ENCODE results near the gene ZNF823.

ZNF823 gene

DNA sequence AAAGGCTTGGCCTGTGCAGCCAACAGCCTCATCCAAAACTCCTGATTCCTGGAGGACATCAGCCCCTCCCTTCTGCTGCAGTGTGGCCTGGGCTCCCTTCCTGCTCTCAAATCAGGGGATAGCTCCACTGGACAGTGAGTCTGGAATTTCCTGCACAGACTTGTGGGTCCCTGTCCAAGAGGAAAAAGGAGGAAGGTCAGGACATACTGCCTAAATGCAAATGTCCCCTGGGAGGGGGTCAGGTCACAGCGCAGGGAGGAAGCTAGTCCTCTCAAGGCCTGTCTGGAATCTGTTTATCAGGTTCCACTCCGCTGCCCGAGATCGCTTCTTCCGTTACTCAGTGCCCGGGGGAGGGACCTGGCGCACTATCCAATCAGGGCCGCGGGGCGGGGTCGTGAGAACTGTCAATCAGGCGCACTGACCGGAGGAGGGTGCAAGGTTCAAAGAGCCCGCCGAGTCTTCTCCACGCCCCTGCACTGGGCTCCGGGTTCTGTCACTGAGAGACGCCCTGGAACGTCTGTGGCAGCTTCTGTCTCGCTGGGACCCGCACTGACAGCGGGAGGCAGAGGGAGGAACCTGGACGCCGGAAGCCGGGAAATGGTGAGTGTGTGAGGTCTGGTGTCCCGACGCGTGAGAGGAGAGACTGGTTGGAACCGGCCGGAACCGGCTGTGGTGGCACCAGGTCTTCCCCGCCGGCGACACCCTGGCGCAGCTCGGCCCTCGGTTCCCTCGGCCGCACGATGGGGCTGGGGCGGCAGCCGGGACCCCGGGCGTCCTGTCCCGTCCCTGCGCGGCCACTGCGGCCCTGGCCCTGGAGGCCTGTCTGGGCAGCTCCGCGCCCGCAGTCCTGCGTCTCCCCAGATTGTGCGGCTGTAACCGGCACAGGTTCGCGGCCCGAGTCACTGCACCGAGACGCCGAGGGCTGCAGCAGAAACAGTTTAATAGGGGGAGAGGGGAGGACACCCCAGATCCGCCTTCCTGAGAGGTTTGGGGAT is 28.1 kb upstream of the ZNF823 start, which contains the start of gene ZNF441:
Gene ZNF441 (plus strand): TSS at position 404 of the 995 bp plus-strand sequence. CDS start 194 bp downstream, at position 598.
- Histone ChIP-seq H3K9ac (ENCODE audit: low read length) (peak within 1 kb of the TSS; percentile 69), H3K36me3 (ENCODE audit: insufficient read depth, low read length) (no peaks in the 10 kb centered on the region), H3K27ac (ENCODE audit: low read depth, low read length) (peak within 1 kb of the TSS; percentile 90), H3K4me3 (ENCODE audit: low read depth in 1 of 2, low read length in 2 of 2) (peak within 1 kb of the TSS; percentile 68 to 98), H3K4me1 (ENCODE audit: insufficient read depth, low read length) (peaks cover 11% of the 10 kb centered on the region), H3K9me3 (ENCODE audit: low read length) (no peaks in the 10 kb centered on the region), H3K27me3 (ENCODE audit: control insufficient read depth in 1 of 2, insufficient read depth in 2 of 2, low read length in 2 of 2) (no peaks in the 10 kb centered on the region)

DNA sequence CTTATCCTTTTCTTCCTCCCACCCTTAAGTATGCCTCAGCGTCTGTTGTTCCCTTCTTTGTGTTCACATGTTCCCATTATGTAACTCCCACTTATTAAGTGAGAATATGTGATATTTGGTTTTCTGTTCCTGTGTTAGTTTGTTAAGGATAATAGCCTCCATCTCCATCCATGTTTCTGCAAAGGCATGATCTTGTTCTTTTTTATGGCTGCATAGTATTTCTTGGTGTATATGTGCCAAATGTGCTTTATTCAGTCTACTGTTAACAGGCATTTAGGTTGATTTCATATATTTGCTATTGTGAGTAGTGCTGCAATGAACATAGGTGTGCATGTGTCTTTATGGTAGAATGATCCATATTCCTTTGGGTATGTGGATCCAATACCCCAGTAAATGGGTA is 24.9 kb upstream of the ZNF823 start:
- no peaks in the 10 kb centered on the region for H3K9me3 ChIP-seq (ENCODE audit: low read length)
- H3K27me3 ChIP-seq (ENCODE audit: control insufficient read depth in 1 of 2, insufficient read depth in 2 of 2, low read length in 2 of 2), result no peaks in the 10 kb centered on the region
- no peak overlapping the region for H3K27ac ChIP-seq (ENCODE audit: low read depth, low read length)
- no peak overlapping the region for H3K4me3 ChIP-seq (ENCODE audit: low read depth in 1 of 2, low read length in 2 of 2)
- H3K9ac ChIP-seq (ENCODE audit: low read length), result no peak overlapping the region
- no peaks in the 10 kb centered on the region for H3K36me3 ChIP-seq (ENCODE audit: insufficient read depth, low read length)
- H3K4me1 ChIP-seq (ENCODE audit: insufficient read depth, low read length), result peaks cover 8% of the 10 kb centered on the region

- no peaks in the 10 kb centered on the region for H3K9me3 ChIP-seq (ENCODE audit: low read length)
- H3K36me3 ChIP-seq (ENCODE audit: insufficient read depth, low read length), result no peaks in the 10 kb centered on the region
- no peak overlapping the region for H3K4me3 ChIP-seq (ENCODE audit: low read depth in 1 of 2, low read length in 2 of 2)
- H3K4me1 ChIP-seq (ENCODE audit: insufficient read depth, low read length), result peaks cover 3% of the 10 kb centered on the region
- no peak overlapping the region for H3K9ac ChIP-seq (ENCODE audit: low read length)
- H3K27ac ChIP-seq (ENCODE audit: low read depth, low read length), result no peak overlapping the region
- H3K27me3 ChIP-seq (ENCODE audit: control insufficient read depth in 1 of 2, insufficient read depth in 2 of 2, low read length in 2 of 2), result no peaks in the 10 kb centered on the region
These were observed 24.4 kb upstream of the ZNF823 start for GRCh38 chr19:11763117-11763516.

DNA sequence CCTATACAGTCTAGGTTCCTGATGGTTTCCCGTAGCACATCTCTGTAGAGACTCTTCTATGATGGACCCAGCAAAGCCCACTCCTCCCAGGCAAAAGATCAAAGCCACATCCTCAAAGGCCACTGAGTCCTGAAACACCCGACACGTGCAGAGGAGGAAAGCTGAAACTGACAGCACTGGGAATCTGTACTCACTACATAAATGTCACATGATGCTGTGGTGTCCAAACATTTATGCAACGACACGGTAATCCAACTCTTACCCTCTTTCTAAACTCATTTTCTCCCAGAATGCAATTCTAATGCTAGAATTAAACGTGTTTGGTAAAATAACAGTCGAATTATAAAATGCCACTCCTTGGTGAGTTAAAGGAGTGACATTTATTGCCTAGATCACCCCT is 21.1 kb upstream of the ZNF823 start:
- no peak overlapping the region for H3K4me3 ChIP-seq (ENCODE audit: low read depth in 1 of 2, low read length in 2 of 2)
- no peaks in the 10 kb centered on the region for H3K36me3 ChIP-seq (ENCODE audit: insufficient read depth, low read length)
- no peak overlapping the region for H3K27ac ChIP-seq (ENCODE audit: low read depth, low read length)
- H3K9ac ChIP-seq (ENCODE audit: low read length), result no peak overlapping the region
- H3K27me3 ChIP-seq (ENCODE audit: control insufficient read depth in 1 of 2, insufficient read depth in 2 of 2, low read length in 2 of 2), result no peaks in the 10 kb centered on the region
- H3K9me3 ChIP-seq (ENCODE audit: low read length), result no peaks in the 10 kb centered on the region
- no peaks in the 10 kb centered on the region for H3K4me1 ChIP-seq (ENCODE audit: insufficient read depth, low read length)

GRCh38 chr19:11756965-11757364 is 18.2 kb upstream of the ZNF823 start:
- Histone ChIP-seq H3K4me3 (ENCODE audit: low read depth in 1 of 2, low read length in 2 of 2) (no peak overlapping the region), H3K4me1 (ENCODE audit: insufficient read depth, low read length) (no peaks in the 10 kb centered on the region), H3K36me3 (ENCODE audit: insufficient read depth, low read length) (no peaks in the 10 kb centered on the region), H3K27ac (ENCODE audit: low read depth, low read length) (no peak overlapping the region), H3K9me3 (ENCODE audit: low read length) (no peaks in the 10 kb centered on the region), H3K27me3 (ENCODE audit: control insufficient read depth in 1 of 2, insufficient read depth in 2 of 2, low read length in 2 of 2) (no peaks in the 10 kb centered on the region), H3K9ac (ENCODE audit: low read length) (no peak overlapping the region)

DNA sequence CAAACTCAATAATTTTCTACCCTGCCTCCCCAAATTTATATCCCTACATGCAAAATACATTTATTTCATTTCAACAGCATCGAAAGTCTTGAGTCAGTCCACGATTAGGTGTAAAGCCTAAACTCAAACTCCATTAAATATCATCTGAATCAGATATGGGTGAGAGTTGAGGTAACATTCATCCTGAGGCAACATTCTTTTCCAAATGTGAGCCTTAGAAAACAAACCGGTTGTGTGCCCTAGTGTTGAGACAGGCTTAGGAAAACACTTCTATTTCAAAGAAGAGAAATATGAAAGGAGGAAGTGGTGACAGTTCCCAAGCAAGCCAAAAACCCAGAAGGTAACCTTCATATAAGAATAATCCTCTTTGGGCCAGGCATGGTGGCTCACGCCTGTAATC is 15.9 kb upstream of the ZNF823 start:
- Histone ChIP-seq H3K4me3 (ENCODE audit: low read depth in 1 of 2, low read length in 2 of 2) (no peak overlapping the region), H3K36me3 (ENCODE audit: insufficient read depth, low read length) (no peaks in the 10 kb centered on the region), H3K9me3 (ENCODE audit: low read length) (no peaks in the 10 kb centered on the region), H3K9ac (ENCODE audit: low read length) (no peak overlapping the region), H3K27ac (ENCODE audit: low read depth, low read length) (no peak overlapping the region), H3K27me3 (ENCODE audit: control insufficient read depth in 1 of 2, insufficient read depth in 2 of 2, low read length in 2 of 2) (no peaks in the 10 kb centered on the region), H3K4me1 (ENCODE audit: insufficient read depth, low read length) (no peaks in the 10 kb centered on the region)

DNA sequence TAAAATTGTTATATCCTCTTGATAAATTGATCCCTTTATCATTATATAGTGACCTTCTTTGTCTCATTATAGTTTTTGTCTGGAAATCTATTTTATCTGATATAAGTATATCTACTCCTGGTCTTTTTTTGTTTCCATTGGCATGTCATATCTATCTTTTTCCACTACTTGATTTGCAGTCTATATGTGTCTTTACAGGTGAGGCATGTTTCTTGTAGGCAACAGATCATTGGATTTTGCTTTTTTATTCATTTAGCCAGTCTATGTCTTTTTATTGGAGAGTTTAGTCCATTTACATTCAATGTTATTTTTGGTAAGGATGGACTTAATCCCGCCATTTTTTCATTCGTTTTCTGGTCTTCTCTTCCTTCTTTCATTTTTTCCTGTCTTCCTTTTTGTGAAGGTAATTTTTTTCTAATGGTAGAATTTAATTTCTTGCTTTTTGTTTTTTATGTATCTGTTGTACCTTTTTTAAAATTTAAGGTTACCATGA is 13.5 kb upstream of the ZNF823 start:
- Histone ChIP-seq H3K4me3 (ENCODE audit: low read depth in 1 of 2, low read length in 2 of 2) (no peak overlapping the region), H3K27me3 (ENCODE audit: control insufficient read depth in 1 of 2, insufficient read depth in 2 of 2, low read length in 2 of 2) (no peaks in the 10 kb centered on the region), H3K4me1 (ENCODE audit: insufficient read depth, low read length) (no peaks in the 10 kb centered on the region), H3K9me3 (ENCODE audit: low read length) (no peaks in the 10 kb centered on the region), H3K36me3 (ENCODE audit: insufficient read depth, low read length) (no peaks in the 10 kb centered on the region), H3K27ac (ENCODE audit: low read depth, low read length) (no peak overlapping the region), H3K9ac (ENCODE audit: low read length) (no peak overlapping the region)

DNA sequence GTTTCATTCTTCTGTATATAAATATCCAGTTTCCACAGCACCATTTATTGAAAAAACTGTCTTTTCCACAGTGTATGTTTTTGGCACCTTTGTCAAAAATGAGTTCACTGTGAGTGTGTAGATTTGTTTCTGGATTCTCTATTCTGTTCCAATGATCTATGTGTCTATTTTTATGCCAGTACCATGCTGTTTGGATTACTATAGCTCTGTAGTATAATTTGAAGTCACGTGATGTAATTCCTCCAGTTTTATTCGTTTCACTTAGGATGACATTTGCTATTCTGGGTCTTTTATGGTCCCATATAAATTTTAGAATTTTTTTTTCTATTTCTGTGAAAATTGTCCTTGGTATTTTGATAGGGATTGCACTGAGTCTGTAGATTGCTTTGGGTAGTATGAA is 11.0 kb upstream of the ZNF823 start:
- H3K27ac ChIP-seq (ENCODE audit: low read depth, low read length), result no peak overlapping the region
- no peaks in the 10 kb centered on the region for H3K36me3 ChIP-seq (ENCODE audit: insufficient read depth, low read length)
- no peaks in the 10 kb centered on the region for H3K9me3 ChIP-seq (ENCODE audit: low read length)
- H3K9ac ChIP-seq (ENCODE audit: low read length), result no peak overlapping the region
- no peaks in the 10 kb centered on the region for H3K27me3 ChIP-seq (ENCODE audit: control insufficient read depth in 1 of 2, insufficient read depth in 2 of 2, low read length in 2 of 2)
- no peaks in the 10 kb centered on the region for H3K4me1 ChIP-seq (ENCODE audit: insufficient read depth, low read length)
- no peak overlapping the region for H3K4me3 ChIP-seq (ENCODE audit: low read depth in 1 of 2, low read length in 2 of 2)

DNA sequence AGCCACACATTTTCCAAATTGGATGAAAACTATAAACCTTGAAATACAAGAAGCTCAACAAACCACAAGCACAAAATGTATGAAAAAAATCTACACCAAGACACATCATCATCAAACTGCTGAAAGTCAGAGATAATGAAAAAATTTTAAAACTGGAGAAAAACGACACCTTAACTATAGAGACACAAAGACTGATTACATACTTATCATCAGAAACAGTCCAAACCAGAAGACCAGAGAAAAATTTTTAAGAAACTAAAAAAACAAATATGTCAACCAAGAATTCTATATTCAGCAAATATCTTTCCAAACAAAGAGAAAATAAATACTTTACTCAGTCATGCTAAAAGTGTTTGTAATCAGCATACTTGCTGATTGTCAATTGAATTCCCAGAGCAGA is 8.5 kb upstream of the ZNF823 start:
- H3K9me3 ChIP-seq (ENCODE audit: low read length), result no peaks in the 10 kb centered on the region
- H3K4me1 ChIP-seq (ENCODE audit: insufficient read depth, low read length), result no peaks in the 10 kb centered on the region
- no peak overlapping the region for H3K4me3 ChIP-seq (ENCODE audit: low read depth in 1 of 2, low read length in 2 of 2)
- no peak overlapping the region for H3K27ac ChIP-seq (ENCODE audit: low read depth, low read length)
- H3K36me3 ChIP-seq (ENCODE audit: insufficient read depth, low read length), result no peaks in the 10 kb centered on the region
- H3K9ac ChIP-seq (ENCODE audit: low read length), result no peak overlapping the region
- no peaks in the 10 kb centered on the region for H3K27me3 ChIP-seq (ENCODE audit: control insufficient read depth in 1 of 2, insufficient read depth in 2 of 2, low read length in 2 of 2)

DNA sequence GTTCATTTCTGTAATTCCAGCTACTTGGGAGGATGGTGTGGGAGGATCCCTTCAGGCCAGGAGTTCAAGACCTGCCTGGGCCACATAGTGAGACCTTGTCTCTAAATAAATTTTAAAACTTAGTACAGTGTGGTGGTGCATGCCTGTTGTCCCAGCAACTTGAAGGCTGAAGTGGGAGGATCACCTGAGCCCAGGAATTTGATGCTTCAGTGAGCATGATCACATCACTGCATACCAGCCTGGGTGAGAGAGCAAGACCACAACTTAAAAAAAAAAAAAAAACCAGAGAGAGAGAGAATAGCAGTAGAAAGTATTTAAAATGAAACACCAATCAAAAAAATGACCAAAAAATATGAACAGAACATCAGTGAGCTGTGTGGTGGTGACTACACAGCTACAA is 7.1 kb upstream of the ZNF823 start:
- Histone ChIP-seq H3K4me3 (ENCODE audit: low read depth in 1 of 2, low read length in 2 of 2) (no peak overlapping the region), H3K9me3 (ENCODE audit: low read length) (no peaks in the 10 kb centered on the region), H3K27ac (ENCODE audit: low read depth, low read length) (no peak overlapping the region), H3K27me3 (ENCODE audit: control insufficient read depth in 1 of 2, insufficient read depth in 2 of 2, low read length in 2 of 2) (no peaks in the 10 kb centered on the region), H3K36me3 (ENCODE audit: insufficient read depth, low read length) (no peaks in the 10 kb centered on the region), H3K9ac (ENCODE audit: low read length) (no peak overlapping the region), H3K4me1 (ENCODE audit: insufficient read depth, low read length) (no peaks in the 10 kb centered on the region)

GRCh38 chr19:11737964-11738745 is 591 bp downstream of the ZNF823 start:
- Histone ChIP-seq H3K27me3 (ENCODE audit: control insufficient read depth in 1 of 2, insufficient read depth in 2 of 2, low read length in 2 of 2) (no peaks in the 10 kb centered on the region), H3K9ac (ENCODE audit: low read length) (peak overlapping the region; percentile 6), H3K4me3 (ENCODE audit: low read depth in 1 of 2, low read length in 2 of 2) (peak overlapping the region; percentile 80 to 84), H3K27ac (ENCODE audit: low read depth, low read length) (peak overlapping the region; percentile 74), H3K9me3 (ENCODE audit: low read length) (no peaks in the 10 kb centered on the region), H3K4me1 (ENCODE audit: insufficient read depth, low read length) (peaks cover 7% of the 10 kb centered on the region), H3K36me3 (ENCODE audit: insufficient read depth, low read length) (no peaks in the 10 kb centered on the region)
